Erythroblast (primary cell): Measurements from ENCODE around the gene AVL9.
"Not testable (repeated sequence)": the region's sequence is repeated elsewhere in the genome, so short reads cannot be mapped to it uniquely, and the experiment has no call there.

ENCODE experiments used
- DNase-seq, 2 experiments: peaks; one replicate each; lab custom pipeline; 2025; lab: John Stamatoyannopoulos, UW
- GATA1 ChIP-seq: IDR thresholded peaks from 2 replicates; pipeline ENCODE4 v1.6.1; 2011; ENCODE audit warnings: low read depth, mild to moderate bottlenecking, control low read depth, low read length, moderate library complexity
- POLR2A ChIP-seq: IDR thresholded peaks from 2 replicates; pipeline ENCODE4 v1.6.1; 2011; ENCODE audit warnings: mild to moderate bottlenecking, low read length

Gene AVL9

GRCh38 chr7:32594965-32595490 is 99.7 kb downstream of the AVL9 start:
- no peak for TF ChIP-seq POLR2A
- TF ChIP-seq GATA1 = no peak

GRCh38 chr7:32601196-32601595 is 105.9 kb downstream of the AVL9 start:
- not testable (repeated sequence) for DNase-seq

More at GRCh38 chr7:32594965-32595490, 99.7 kb downstream of the AVL9 start:
- DNase-seq = no peak

DNA sequence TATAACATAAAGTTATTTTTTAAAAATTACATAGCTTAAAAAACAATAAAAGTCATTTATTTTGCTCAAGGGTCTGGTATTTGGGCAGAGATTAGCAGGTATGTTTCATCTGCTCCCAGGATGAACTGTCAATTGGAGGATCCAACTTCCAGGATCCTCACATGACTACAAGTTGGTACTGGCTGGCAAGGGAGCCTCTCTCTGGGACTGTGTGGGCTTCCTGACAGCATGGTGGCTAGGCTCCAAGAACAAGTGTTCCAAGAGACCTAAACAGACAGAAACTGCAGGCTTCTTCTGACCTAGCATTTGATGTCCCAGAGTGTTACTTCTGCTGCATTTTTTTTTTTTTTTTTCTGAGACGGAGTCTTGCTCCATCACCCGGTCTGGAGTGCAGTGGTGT is 107.2 kb downstream of the AVL9 start:
- no peak for DNase-seq
- TF ChIP-seq GATA1 (no peak), POLR2A (no peak)

GRCh38 chr7:32603492-32603891 is 108.2 kb downstream of the AVL9 start:
- DNase-seq = not testable (repeated sequence)

- DNase-seq = not testable (repeated sequence)
Measured at GRCh38 chr7:32604047-32604446, 108.8 kb downstream of the AVL9 start.

DNA sequence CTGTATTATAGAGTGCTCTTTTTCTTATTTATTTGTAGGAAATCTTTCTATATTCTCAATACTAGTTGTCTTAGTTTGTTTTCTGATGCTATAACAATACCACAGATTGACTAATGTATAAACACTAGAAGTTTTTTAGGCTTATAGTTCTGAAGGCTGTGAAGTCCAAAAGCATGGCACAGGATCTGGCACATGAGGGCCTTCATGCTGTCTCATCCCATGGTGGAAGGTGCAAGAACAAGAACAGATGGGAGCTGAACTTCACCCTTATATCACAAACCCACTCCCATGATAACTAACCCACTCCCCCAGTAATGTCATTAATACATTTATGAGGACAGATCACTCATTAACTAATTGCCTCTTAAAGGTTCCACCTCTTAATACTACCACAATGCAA is 109.7 kb downstream of the AVL9 start:
- no peak for DNase-seq
- TF ChIP-seq GATA1 = no peak
- no peak for TF ChIP-seq POLR2A

DNA sequence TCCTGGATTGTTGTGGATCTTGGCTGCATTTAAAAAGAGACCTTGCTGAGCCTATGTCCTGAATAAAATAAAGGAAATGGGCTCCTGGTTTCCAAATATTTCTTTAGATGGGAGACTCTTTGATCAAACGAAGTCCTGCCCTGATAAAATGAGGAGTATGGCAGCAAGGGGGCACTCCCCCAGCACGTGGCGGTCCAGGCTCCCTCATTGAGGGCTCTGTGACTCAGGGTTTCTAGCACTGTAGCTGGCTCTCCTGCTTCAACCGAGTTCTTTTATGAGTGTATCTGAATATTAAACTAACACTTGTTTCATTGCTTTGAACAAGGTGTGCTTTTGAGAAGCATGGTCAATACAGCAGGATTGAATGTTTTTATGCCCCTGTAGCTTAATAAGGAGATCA is 114.2 kb downstream of the AVL9 start:
- TF ChIP-seq GATA1 (no peak), POLR2A (no peak)
- no peak for DNase-seq

DNA sequence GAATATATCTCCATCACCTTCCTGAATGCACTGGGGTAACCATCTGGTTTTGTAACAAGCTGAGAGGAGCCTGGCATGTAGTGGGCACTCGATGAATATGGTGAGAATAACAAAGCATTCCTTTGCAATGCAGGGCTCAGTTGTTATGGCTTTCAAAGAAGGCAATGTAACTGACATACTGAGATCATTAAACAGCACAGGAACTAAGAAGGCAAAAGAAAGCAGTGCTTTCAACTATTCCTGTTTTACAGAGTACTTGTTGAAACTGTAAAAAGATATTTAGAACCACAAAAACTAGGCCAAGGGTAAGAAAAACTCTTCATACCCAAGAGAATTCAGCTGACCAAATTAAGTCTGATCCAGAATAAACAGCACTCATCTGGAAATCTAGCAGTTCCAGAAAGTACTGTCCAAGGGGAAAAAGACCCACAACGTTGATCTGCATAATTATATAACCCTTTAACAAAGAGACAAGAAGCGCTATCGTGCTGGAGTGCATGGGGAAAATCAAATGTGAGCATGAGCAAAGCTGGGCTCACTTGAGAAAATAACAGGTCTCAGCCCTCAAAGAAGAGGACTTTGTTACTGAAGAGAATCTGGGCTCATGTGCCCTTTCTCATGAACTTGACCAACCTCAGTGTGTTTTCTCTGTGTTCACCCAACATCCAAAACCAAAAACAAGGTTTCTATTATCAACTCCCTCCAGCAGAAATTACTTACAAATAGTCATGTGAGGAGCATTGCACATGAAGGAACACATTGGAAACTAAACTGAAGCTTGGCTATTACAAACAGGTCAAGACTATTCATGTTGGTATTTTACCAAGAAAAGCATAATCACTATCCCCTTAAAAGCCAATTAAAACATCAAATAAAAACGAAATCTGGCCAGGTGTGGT is 116.2 kb downstream of the AVL9 start:
- TF ChIP-seq POLR2A (no peak), GATA1 (no peak)
- no peak for DNase-seq

DNA sequence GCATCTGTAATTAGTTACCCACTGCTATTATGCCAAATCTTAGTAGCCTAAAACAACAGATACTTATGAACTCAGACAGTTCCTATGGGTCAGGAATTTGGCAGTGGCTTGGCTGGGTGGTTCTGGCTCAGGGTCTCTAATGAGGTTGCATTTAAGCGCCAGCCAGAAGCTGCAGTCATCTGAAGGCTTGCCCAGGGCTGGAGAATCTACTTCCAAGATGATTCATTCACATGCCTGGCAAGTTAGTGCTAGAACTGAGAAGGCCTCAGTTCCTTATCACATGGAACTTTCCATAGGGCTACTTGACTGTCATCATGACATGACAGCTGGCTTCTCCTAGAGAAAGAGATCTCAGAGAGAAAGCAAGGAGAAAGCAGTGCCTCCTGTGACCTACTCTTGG is 121.3 kb downstream of the AVL9 start:
- peak; percentile 20 to 61 for DNase-seq

DNA sequence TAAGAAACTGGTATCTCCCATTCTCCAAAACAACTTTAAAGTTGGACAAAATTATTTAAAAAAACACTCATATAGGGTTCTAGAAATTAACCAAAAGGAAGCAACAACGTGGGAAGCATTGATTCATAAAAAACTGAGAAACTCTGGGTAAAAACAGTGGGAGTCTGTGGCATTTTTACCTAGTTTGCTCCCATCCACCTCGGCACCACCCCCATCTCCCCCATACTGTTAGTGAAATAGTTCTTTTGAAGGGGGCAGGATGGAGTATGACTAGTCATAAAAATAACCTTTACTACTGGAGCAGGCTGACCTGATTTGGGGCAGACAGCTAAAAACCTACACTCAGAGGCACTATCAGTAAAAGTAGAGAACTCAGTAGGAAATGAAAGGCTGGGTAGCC is 123.2 kb downstream of the AVL9 start:
- TF ChIP-seq POLR2A (no peak), GATA1 (no peak)
- DNase-seq = no peak

More for the DNA sequence above, 121.3 kb downstream of the AVL9 start:
- TF ChIP-seq GATA1 = no peak
- no peak for TF ChIP-seq POLR2A

DNA sequence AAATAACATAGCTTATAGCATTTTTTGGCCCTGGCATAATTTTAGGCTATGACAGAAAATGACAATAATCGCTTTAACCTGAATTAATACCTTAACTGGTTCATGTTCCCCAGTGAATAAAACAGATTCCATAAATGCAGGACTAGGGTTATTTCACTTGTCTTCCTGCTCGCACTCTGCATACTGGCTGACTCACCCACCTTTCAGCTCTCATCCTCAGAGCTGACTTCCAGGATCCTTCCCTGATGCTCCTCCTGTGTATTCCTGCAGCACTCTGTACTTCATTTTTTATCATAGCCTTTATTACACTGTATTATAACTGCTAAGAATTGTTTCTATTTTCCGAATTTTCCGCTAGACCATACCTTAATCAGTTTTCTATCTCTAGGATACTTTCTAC is 123.7 kb downstream of the AVL9 start:
- TF ChIP-seq GATA1 = no peak
- TF ChIP-seq POLR2A = no peak
- DNase-seq = no peak

DNA sequence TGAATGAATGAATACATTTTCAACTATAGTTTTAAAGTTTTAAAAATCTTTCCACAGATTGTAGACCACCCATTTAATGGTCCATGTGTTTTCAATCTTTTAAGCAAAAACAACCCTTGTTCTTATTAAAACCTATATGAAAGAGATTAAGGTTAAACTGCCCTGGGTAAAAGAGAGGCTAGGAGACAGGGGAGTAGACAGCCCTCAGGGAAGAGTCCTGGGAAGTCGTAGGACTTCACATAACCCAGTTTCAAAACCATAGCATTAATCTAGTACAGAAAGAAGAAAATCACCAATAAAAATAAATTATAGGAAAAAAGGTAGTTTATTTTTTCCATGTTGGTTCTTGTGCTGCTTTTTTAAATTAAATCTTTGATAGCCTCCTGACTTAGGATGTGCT is 124.1 kb downstream of the AVL9 start:
- DNase-seq = not testable (repeated sequence)

DNA sequence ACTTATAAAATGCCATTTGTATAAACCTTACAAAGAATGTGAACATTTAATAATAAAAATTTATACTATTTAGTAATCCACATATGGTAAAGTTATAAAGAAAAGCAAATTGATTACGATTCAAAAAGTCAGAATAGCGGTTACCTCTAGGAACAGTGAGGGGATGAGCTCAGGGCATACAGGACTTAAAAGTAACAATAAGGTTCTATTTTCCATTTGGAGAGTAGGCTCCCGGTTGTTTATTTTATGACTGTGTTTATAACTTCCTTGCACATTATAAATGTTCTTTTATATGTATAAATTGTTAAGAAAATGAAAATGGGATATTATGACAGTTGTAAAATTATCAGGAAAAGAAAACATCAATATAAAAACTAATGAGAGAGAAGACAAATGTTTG is 135.7 kb downstream of the AVL9 start:
- no peak for TF ChIP-seq POLR2A
- TF ChIP-seq GATA1 = no peak

GRCh38 chr7:32631590-32632497 is 136.6 kb downstream of the AVL9 start:
- not testable (repeated sequence) for DNase-seq

More for the DNA sequence above, 135.7 kb downstream of the AVL9 start:
- no peak for DNase-seq

DNA sequence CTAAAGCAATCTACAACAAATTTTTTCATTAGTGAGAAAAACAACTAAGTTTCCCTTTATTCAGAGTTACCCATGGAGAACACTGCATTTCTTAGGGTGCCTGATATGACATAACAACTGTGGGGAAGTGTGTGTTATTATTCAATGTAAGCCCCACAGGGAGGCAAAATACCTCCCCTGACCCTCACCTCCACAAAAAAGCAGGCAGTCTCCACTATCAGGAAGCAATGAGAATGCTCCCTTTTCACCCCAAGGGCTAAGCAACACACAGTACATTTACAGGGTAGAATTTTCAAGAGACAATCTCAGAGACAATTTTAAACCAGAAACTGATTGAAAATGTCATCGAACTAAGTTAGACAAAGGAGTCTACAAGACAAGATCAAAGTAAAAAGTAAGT is 138.2 kb downstream of the AVL9 start:
- not testable (repeated sequence) for DNase-seq

GRCh38 chr7:32634798-32635393 is 139.6 kb downstream of the AVL9 start:
- not testable (repeated sequence) for DNase-seq

- DNase-seq = peak in 1 of 2 experiments; percentile 9
Measured at GRCh38 chr7:32636725-32637462, 141.6 kb downstream of the AVL9 start.

DNA sequence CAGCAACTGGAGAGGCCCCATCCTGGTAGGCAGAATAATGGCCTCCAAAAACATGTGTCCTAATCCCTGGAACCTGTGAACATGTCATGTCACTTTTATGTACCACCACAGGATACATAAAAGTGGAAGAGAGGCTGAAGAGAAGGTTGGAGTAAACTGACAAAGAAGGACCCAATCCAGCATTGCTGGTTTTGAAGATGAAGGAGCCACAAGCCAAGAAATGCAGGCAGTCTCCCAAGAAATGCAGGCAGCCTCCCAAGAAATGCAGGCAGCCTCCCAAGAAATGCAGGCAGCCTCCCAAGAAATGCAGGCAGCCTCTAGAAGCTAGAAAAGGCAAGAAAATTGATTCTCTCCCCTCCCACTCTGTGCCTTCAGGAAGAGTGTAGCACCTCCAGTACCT is 142.3 kb downstream of the AVL9 start:
- DNase-seq = not testable (repeated sequence)
